PFSK-1 (cell line): ENCODE data around the gene CCL14.

ENCODE experiments used
- FOXP2 ChIP-seq: optimal IDR thresholded peaks from 2 replicates; pipeline ENCODE3; 2011; ENCODE audit warnings: borderline replicate concordance, control low read depth, inconsistent platforms; ENCODE audit not compliant: insufficient read depth; ENCODE audit errors: extremely low read length, extremely low read depth
- POLR2AphosphoS5 ChIP-seq: IDR thresholded peaks from 2 replicates; pipeline ENCODE4 v1.6.1; 2012; ENCODE audit warnings: low read depth, mild to moderate bottlenecking, control low read depth, low read length, moderate library complexity
- REST ChIP-seq, 2 experiments: IDR thresholded peaks; 2 replicates each; pipeline versions ENCODE4 v1.6.1 to v1.8.0; 2011 to 2012; ENCODE audit warnings: low read depth in 2 of 2, low read length in 2 of 2, control low read depth in 1 of 2, inconsistent platforms in 1 of 2, mild to moderate bottlenecking in 1 of 2, moderate library complexity in 1 of 2; ENCODE audit not compliant: insufficient read depth in 1 of 2
- SIN3A ChIP-seq: IDR thresholded peaks from 2 replicates; pipeline ENCODE4 v1.6.1; 2012; ENCODE audit warnings: mild to moderate bottlenecking, low read length, moderate library complexity, borderline replicate concordance; ENCODE audit not compliant: insufficient read depth
- TAF1 ChIP-seq: IDR thresholded peaks from 2 replicates; pipeline ENCODE4 v1.6.1; 2012; ENCODE audit warnings: low read length, control low read depth, borderline replicate concordance; ENCODE audit not compliant: insufficient read depth

CCL14 gene

GRCh38 chr17:36011201-36011600 is 24.7 kb upstream of the CCL14 start:
- TF ChIP-seq SIN3A (no peak), REST (IDR thresholded peaks at IDR 0.05; ENCODE audit: insufficient read depth in 1 of 2, low read depth in 2 of 2, low read length in 2 of 2) (no peak), FOXP2 (no peak), TAF1 (no peak), POLR2AphosphoS5 (no peak)

- no peak for TF ChIP-seq REST (IDR thresholded peaks at IDR 0.05; ENCODE audit: insufficient read depth in 1 of 2, low read depth in 2 of 2, low read length in 2 of 2)
- no peak for TF ChIP-seq POLR2AphosphoS5
- no peak for TF ChIP-seq TAF1
- no peak for TF ChIP-seq FOXP2
Observed at GRCh38 chr17:36008998-36009665, 22.6 kb upstream of the CCL14 start.

GRCh38 chr17:36004594-36005108 is 18.1 kb upstream of the CCL14 start:
- TF ChIP-seq REST (IDR thresholded peaks at IDR 0.05; ENCODE audit: insufficient read depth in 1 of 2, low read depth in 2 of 2, low read length in 2 of 2): no peak
- no peak for TF ChIP-seq FOXP2
- TF ChIP-seq TAF1: no peak

GRCh38 chr17:36002631-36003030 is 16.1 kb upstream of the CCL14 start:
- no peak for TF ChIP-seq FOXP2
- TF ChIP-seq TAF1: no peak
- no peak for TF ChIP-seq POLR2AphosphoS5
- no peak for TF ChIP-seq SIN3A
- TF ChIP-seq REST (IDR thresholded peaks at IDR 0.05; ENCODE audit: insufficient read depth in 1 of 2, low read depth in 2 of 2, low read length in 2 of 2): no peak

- no peak for TF ChIP-seq FOXP2
- no peak for TF ChIP-seq POLR2AphosphoS5
- TF ChIP-seq TAF1: no peak
- TF ChIP-seq REST (IDR thresholded peaks at IDR 0.05; ENCODE audit: insufficient read depth in 1 of 2, low read depth in 2 of 2, low read length in 2 of 2): no peak
- TF ChIP-seq SIN3A: no peak
Observed at GRCh38 chr17:36001862-36002603, 15.5 kb upstream of the CCL14 start.
